ENCODE data around the gene FAF1. TPM values are rescaled to one million over a fixed set of nuclear protein-coding genes. Genes with fewer than 3 reads are reported as not detected.

Gene FAF1
- total RNA-seq, 6 experiments from 2014 or later = 24.1 to 32.4 (median 31.6) TPM

DNA sequence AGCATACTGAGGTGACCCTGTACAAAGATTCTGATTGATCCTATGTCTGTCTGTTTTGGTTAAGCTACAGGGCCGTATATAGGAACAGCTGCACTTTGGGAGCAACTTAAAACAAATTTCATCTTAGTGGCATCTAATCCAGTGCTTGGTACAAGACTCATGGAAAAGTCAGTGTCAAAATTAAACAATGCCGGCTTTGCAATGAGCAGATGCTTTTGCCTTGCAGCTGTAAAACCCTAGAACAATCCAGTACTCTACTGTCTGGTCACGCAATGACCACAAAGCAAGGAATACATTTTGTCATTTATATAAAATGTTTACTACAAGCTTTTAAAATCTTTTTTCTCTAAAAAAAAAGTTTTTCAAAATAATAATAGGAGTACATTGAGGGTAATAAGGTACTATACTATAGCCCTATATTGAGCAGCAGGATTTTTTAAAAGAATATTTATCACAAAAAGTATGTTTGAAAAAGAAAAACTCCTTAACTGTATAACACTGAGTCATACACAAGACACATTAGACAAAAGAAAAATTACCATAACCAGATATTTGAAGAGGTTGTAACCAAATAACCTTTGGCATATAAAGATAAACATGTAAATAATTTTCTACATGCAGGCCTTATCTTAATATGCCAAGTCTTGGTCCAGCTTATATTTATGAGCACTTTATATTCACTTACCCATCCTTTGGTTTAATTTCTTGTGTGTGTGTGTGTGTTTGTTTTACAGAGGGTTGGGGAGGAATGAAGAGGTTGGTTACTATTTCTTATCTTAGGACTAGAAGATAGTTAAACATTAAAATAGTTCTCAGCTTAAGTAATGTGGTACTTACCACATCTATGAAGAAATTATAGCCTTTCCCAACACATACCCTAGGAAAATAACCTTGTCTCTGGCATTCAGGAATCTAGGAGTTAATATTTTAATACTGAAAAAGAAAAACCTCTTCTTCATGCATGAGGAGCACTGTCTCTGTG is 262.3 kb downstream of the FAF1 start:
- TF ChIP-seq CTCF (IDR thresholded peaks at IDR 0.05) (no peak), POLR2A (IDR thresholded peaks at IDR 0.05) (no peak)
- peaks cover 0 to 13% (median 0%) of the 10 kb centered on the region in 4 donors for H3K4me1 ChIP-seq
- no peak overlapping the region for H3K4me3 ChIP-seq
- H3K9me3 ChIP-seq = no peaks in the 10 kb centered on the region
- DNase-seq (no peak), ATAC-seq (peak in 1 of 4 donors; percentile 19)
- H3K27me3 ChIP-seq = no peaks in the 10 kb centered on the region
- intact Hi-C loops (cut with DNase I) = no loop called here
- no peak overlapping the region for H3K27ac ChIP-seq
- 97% methylated on average over 3 of the region's 3 CpGs for WGBS (ENCODE audit: insufficient coverage, low coverage, low lambda C conversion rate, missing lambda C conversion rate)
- no peaks in the 10 kb centered on the region for H3K36me3 ChIP-seq

GRCh38 chr1:50693829-50694228 is 266.2 kb downstream of the FAF1 start:
- no peak overlapping the region for H3K27ac ChIP-seq
- ATAC-seq = no peak
- no peaks in the 10 kb centered on the region for H3K9me3 ChIP-seq
- H3K36me3 ChIP-seq = no peaks in the 10 kb centered on the region
- TF ChIP-seq POLR2A (IDR thresholded peaks at IDR 0.05) = no peak
- no peak for TF ChIP-seq CTCF (IDR thresholded peaks at IDR 0.05)
- intact Hi-C loops (cut with DNase I) = no loop called here
- no peak overlapping the region for H3K4me3 ChIP-seq
- 100% methylated on average over 2 of the region's 2 CpGs for WGBS (ENCODE audit: insufficient coverage, low coverage, low lambda C conversion rate, missing lambda C conversion rate)
- no peak for DNase-seq
- H3K4me1 ChIP-seq = peaks cover 0 to 10% (median 0%) of the 10 kb centered on the region in 4 donors
- no peaks in the 10 kb centered on the region for H3K27me3 ChIP-seq

GRCh38 chr1:50684185-50684584 is 275.9 kb downstream of the FAF1 start:
- ATAC-seq (no peak), DNase-seq (no peak)
- intact Hi-C loops (cut with DNase I) = no loop called here
- 91% methylated on average over 3 of the region's 3 CpGs for WGBS (ENCODE audit: insufficient coverage, low coverage, low lambda C conversion rate, missing lambda C conversion rate)
- H3K4me3 ChIP-seq = no peak overlapping the region
- H3K27me3 ChIP-seq = no peaks in the 10 kb centered on the region
- H3K4me1 ChIP-seq = no peaks in the 10 kb centered on the region
- TF ChIP-seq CTCF (IDR thresholded peaks at IDR 0.05) (no peak), POLR2A (IDR thresholded peaks at IDR 0.05) (no peak)
- no peaks in the 10 kb centered on the region for H3K9me3 ChIP-seq
- H3K27ac ChIP-seq = no peak overlapping the region
- H3K36me3 ChIP-seq = no peaks in the 10 kb centered on the region

- Histone ChIP-seq H3K9me3 (no peaks in the 10 kb centered on the region), H3K4me3 (no peak overlapping the region), H3K4me1 (no peaks in the 10 kb centered on the region), H3K27me3 (no peaks in the 10 kb centered on the region), H3K36me3 (no peaks in the 10 kb centered on the region), H3K27ac (no peak overlapping the region)
- no peak for TF ChIP-seq POLR2A (IDR thresholded peaks at IDR 0.05)
- no peak for TF ChIP-seq CTCF (IDR thresholded peaks at IDR 0.05)
- ATAC-seq = no peak
- 90% methylated on average over 2 of the region's 3 CpGs for whole genome bisulfite sequencing (ENCODE audit: insufficient coverage, low coverage, low lambda C conversion rate, missing lambda C conversion rate)
- DNase-seq = no peak
- intact Hi-C loops (cut with DNase I) = no loop called here
These were observed 278.1 kb downstream of the FAF1 start for GRCh38 chr1:50681931-50682330.

All from right lobe of liver (tissue), 6 donors.